Limb (tissue), 2 donors: ENCODE data around the gene PAAF1.
"Not testable (repeated sequence)": the region's sequence is repeated elsewhere in the genome, so short reads cannot be mapped to it uniquely, and the experiment has no call there.

ENCODE experiments used
- DNase-seq, 2 donors: peaks; one replicate each; pipeline ENCODE4 v3.0.0-alpha.2; 2016; ENCODE audit errors: extremely low spot score in 2 of 2

The PAAF1 gene

GRCh38 chr11:73880449-73880848 lies 3.6 kb downstream of the PAAF1 start:
- not testable (repeated sequence) for DNase-seq

- DNase-seq, result no peak
Measured at GRCh38 chr11:73883856-73884255, 7.1 kb downstream of the PAAF1 start.

GRCh38 chr11:73888244-73888643 lies 11.4 kb downstream of the PAAF1 start:
- no peak for DNase-seq

GRCh38 chr11:73889019-73889418 lies 12.2 kb downstream of the PAAF1 start:
- DNase-seq, result no peak

- DNase-seq, result no peak
Measured at GRCh38 chr11:73889536-73889935, 12.7 kb downstream of the PAAF1 start.

GRCh38 chr11:73893041-73893440 lies 16.2 kb downstream of the PAAF1 start:
- DNase-seq, result no peak

- no peak for DNase-seq
Measured at GRCh38 chr11:73894725-73895335, 18.0 kb downstream of the PAAF1 start.

GRCh38 chr11:73902303-73902702 lies 25.5 kb downstream of the PAAF1 start:
- DNase-seq, result no peak

- DNase-seq, result no peak
Measured at GRCh38 chr11:73907191-73907590, 30.4 kb downstream of the PAAF1 start.

GRCh38 chr11:73912026-73912425 lies 35.2 kb downstream of the PAAF1 start:
- no peak for DNase-seq

- DNase-seq, result no peak
Measured at GRCh38 chr11:73913472-73913871, 36.7 kb downstream of the PAAF1 start.

GRCh38 chr11:73914284-73914683 lies 37.5 kb downstream of the PAAF1 start:
- DNase-seq, result no peak

GRCh38 chr11:73916435-73916834 lies 39.6 kb downstream of the PAAF1 start:
- DNase-seq, result no peak

- DNase-seq, result no peak
Measured at GRCh38 chr11:73921180-73921579, 44.4 kb downstream of the PAAF1 start.

GRCh38 chr11:73929388-73929787 lies 52.6 kb downstream of the PAAF1 start:
- DNase-seq, result no peak

- DNase-seq, result peak in 1 of 2 donors; percentile 29
Measured at GRCh38 chr11:73931039-73931645, 54.3 kb downstream of the PAAF1 start.

- no peak for DNase-seq
Measured at GRCh38 chr11:73931951-73932350, 55.2 kb downstream of the PAAF1 start.

GRCh38 chr11:73932781-73933180 lies 56.0 kb downstream of the PAAF1 start:
- no peak for DNase-seq

- DNase-seq, result not testable (repeated sequence)
Measured at GRCh38 chr11:73936047-73936446, 59.2 kb downstream of the PAAF1 start.

GRCh38 chr11:73939096-73939495 lies 62.3 kb downstream of the PAAF1 start:
- no peak for DNase-seq

- DNase-seq, result no peak
Measured at GRCh38 chr11:73940801-73941570, 64.2 kb downstream of the PAAF1 start.

GRCh38 chr11:73942010-73942409 lies 65.2 kb downstream of the PAAF1 start:
- DNase-seq, result no peak

GRCh38 chr11:73944085-73944484 lies 67.3 kb downstream of the PAAF1 start:
- no peak for DNase-seq
